ENCODE results near the gene CAMTA1.
"Not testable (repeated sequence)": the region's sequence is repeated elsewhere in the genome, so short reads cannot be mapped to it uniquely, and the experiment has no call there.

CAMTA1 gene

GRCh38 chr1:6909857-6910256 lies 124.6 kb downstream of the CAMTA1 start:
- no peak for DNase-seq

GRCh38 chr1:6911021-6911941 lies 126.0 kb downstream of the CAMTA1 start:
- no peak for DNase-seq

GRCh38 chr1:6911974-6912373 lies 126.7 kb downstream of the CAMTA1 start:
- no peak for DNase-seq

GRCh38 chr1:6912518-6912917 lies 127.3 kb downstream of the CAMTA1 start:
- no peak for DNase-seq

GRCh38 chr1:6913086-6913485 lies 127.8 kb downstream of the CAMTA1 start:
- no peak for DNase-seq

- no peak for DNase-seq
These were observed 129.5 kb downstream of the CAMTA1 start for GRCh38 chr1:6914706-6915105.

GRCh38 chr1:6915999-6916565 lies 130.8 kb downstream of the CAMTA1 start:
- DNase-seq: no peak

GRCh38 chr1:6917067-6917466 lies 131.8 kb downstream of the CAMTA1 start:
- DNase-seq: no peak

- DNase-seq: peak; percentile 60
These were observed 133.1 kb downstream of the CAMTA1 start for GRCh38 chr1:6918186-6918924.

GRCh38 chr1:6918925-6919511 lies 133.8 kb downstream of the CAMTA1 start:
- DNase-seq: no peak

- DNase-seq: not testable (repeated sequence)
These were observed 136.3 kb downstream of the CAMTA1 start for GRCh38 chr1:6921506-6921905.

- peak; percentile 88 for DNase-seq
These were observed 137.1 kb downstream of the CAMTA1 start for GRCh38 chr1:6922096-6922931.

- no peak for DNase-seq
These were observed 137.8 kb downstream of the CAMTA1 start for GRCh38 chr1:6923012-6923411.

- peak; percentile 38 for DNase-seq
These were observed 138.2 kb downstream of the CAMTA1 start for GRCh38 chr1:6923416-6923815.

GRCh38 chr1:6923955-6924881 lies 139.0 kb downstream of the CAMTA1 start:
- peak; percentile 42 for DNase-seq

- no peak for DNase-seq
These were observed 139.6 kb downstream of the CAMTA1 start for GRCh38 chr1:6924891-6925290.

GRCh38 chr1:6927626-6928025 lies 142.4 kb downstream of the CAMTA1 start:
- peak; percentile 40 for DNase-seq

- no peak for DNase-seq
These were observed 143.0 kb downstream of the CAMTA1 start for GRCh38 chr1:6928106-6928885.

- DNase-seq: no peak
These were observed 145.6 kb downstream of the CAMTA1 start for GRCh38 chr1:6930732-6931300.

- DNase-seq: no peak
These were observed 150.2 kb downstream of the CAMTA1 start for GRCh38 chr1:6935361-6935883.

Data from right forelimb (tissue), 1 donor.